Esophagus squamous epithelium (tissue), 5 donors: ENCODE data around the gene MPP7. TPM values are rescaled to one million over a fixed set of nuclear protein-coding genes. Genes with fewer than 3 reads are reported as not detected.
A peak's percentile ranks its signal among the peaks of the same experiment; 100 is the strongest.

Experiments
- DNase-seq: peaks from one replicate; lab custom pipeline; 2025; lab: John Stamatoyannopoulos, UW
- H3K27ac ChIP-seq, 4 donors: fragments of 200-600 bp; sonication (generic); one replicate each; pipeline ENCODE4 v1.5.1; 2016 to 2019; ENCODE audit warnings: mild to moderate bottlenecking in 1 of 4
- H3K27me3 ChIP-seq, 4 donors: fragments of 200-600 bp; sonication (generic); 1 replicate in 3 of 4; 2 replicates in 1 of 4; pipeline versions ENCODE4 v1.5.1 to v1.6.0; 2017 to 2021; ENCODE audit warnings: antibody characterized with exemption in 1 of 4
- H3K36me3 ChIP-seq, 3 donors: fragments of 200-600 bp; sonication (generic); one replicate each; pipeline ENCODE4 v1.5.1; 2016 to 2019
- H3K4me1 ChIP-seq, 3 donors: fragments of 200-600 bp; sonication (generic); one replicate each; pipeline ENCODE4 v1.5.1; 2017 to 2019
- H3K4me3 ChIP-seq, 4 donors: fragments of 200-600 bp; sonication (generic); 1 replicate in 3 of 4; 2 replicates in 1 of 4; pipeline ENCODE4 v1.5.1; 2016 to 2019; ENCODE audit warnings: mild to moderate bottlenecking in 2 of 4, moderate library complexity in 1 of 4
- H3K9me3 ChIP-seq, 3 donors: fragments of 200-600 bp; sonication (generic); one replicate each; pipeline ENCODE4 v1.5.1; 2016 to 2019
- CTCF ChIP-seq, 6 experiments: fragments of 450-650 bp in 4 of 6; fragments of 200-600 bp in 2 of 6; sonication (generic) in 2 of 6; IDR thresholded peaks; one replicate each; pipeline ENCODE4 v1.5.1; 2016 to 2019; ENCODE audit warnings: antibody characterized with exemption in 6 of 6, mild to moderate bottlenecking in 4 of 6, moderate library complexity in 4 of 6
- POLR2A ChIP-seq, 4 donors: fragments of 450-650 bp; IDR thresholded peaks; one replicate each; pipeline ENCODE4 v1.6.1; 2017; ENCODE audit warnings: antibody characterized with exemption in 4 of 4, mild to moderate bottlenecking in 4 of 4, moderate library complexity in 3 of 4
- WGBS, 2 donors: methylation state at CpG; one replicate each; pipeline ENCODE4 v1.1.5; 2018; 5-methylcytosine and 5-hydroxymethylcytosine counted together
- intact Hi-C: fragments of 100-400 bp; cut with DNase I; formaldehyde crosslinking; loops from one replicate; pipeline ENCODE4 v1.15.0; 2022
- total RNA-seq, 4 donors: library from RNA; depleted of rRNA; stranded (reverse); fragments of >200 nt; gene quantifications; one replicate each; pipeline ENCODE4 v1.1.0, GENCODE V29; 2016
- donor health status: DM: yes; HTN: yes; CAD: no.

MPP7 gene
- total RNA-seq, 4 donors from 2014 or later, result 34.3 to 43.3 (median 37.0) TPM

- WGBS, 2 donors, result 51 to 57% methylated on average over 3 of the region's 3 CpGs
- Histone ChIP-seq H3K27ac (no peak overlapping the region), H3K27me3 (peaks cover 0 to 9% (median 0%) of the 10 kb centered on the region in 4 donors), H3K4me1 (no peaks in the 10 kb centered on the region), H3K36me3 (no peaks in the 10 kb centered on the region), H3K9me3 (no peaks in the 10 kb centered on the region), H3K4me3 (no peak overlapping the region)
- TF ChIP-seq POLR2A (IDR thresholded peaks at IDR 0.05) (no peak), CTCF (IDR thresholded peaks at IDR 0.05) (no peak)
- intact Hi-C loops, result no loop called here
- DNase-seq, result no peak
These were observed 8.2 kb upstream of the MPP7 start for GRCh38 chr10:28311104-28311503.

- no peak overlapping the region for H3K4me3 ChIP-seq
- no peak for DNase-seq
- H3K27me3 ChIP-seq, result peaks cover 0 to 22% (median 0%) of the 10 kb centered on the region in 4 donors
- H3K9me3 ChIP-seq, result no peaks in the 10 kb centered on the region
- peaks cover 0 to 11% (median 4%) of the 10 kb centered on the region in 3 donors for H3K4me1 ChIP-seq
- H3K36me3 ChIP-seq, result no peaks in the 10 kb centered on the region
- 64 to 71% methylated on average over 4 of the region's 4 CpGs for WGBS, 2 donors
- intact Hi-C loops, result loop anchor here (10.0 kb wide), 2 partner anchors 52 to 78 kb away; no protein-coding TSS in a partner anchor
- TF ChIP-seq CTCF (IDR thresholded peaks at IDR 0.05) (no peak), POLR2A (IDR thresholded peaks at IDR 0.05) (no peak)
- no peak overlapping the region for H3K27ac ChIP-seq
These were observed 4.4 kb upstream of the MPP7 start for GRCh38 chr10:28307267-28307666.

GRCh38 chr10:28305553-28305952 is 2.7 kb upstream of the MPP7 start:
- H3K9me3 ChIP-seq, result no peaks in the 10 kb centered on the region
- intact Hi-C loops, result loop anchor here (10.0 kb wide), 2 partner anchors 51 to 79 kb away; no protein-coding TSS in a partner anchor
- TF ChIP-seq POLR2A (IDR thresholded peaks at IDR 0.05) (no peak), CTCF (IDR thresholded peaks at IDR 0.05) (no peak)
- H3K27me3 ChIP-seq, result peaks cover 0 to 22% (median 0%) of the 10 kb centered on the region in 4 donors
- H3K36me3 ChIP-seq, result no peaks in the 10 kb centered on the region
- DNase-seq, result no peak
- WGBS, 2 donors, result 82 to 86% methylated on average over 2 of the region's 2 CpGs
- H3K27ac ChIP-seq, result no peak overlapping the region
- H3K4me1 ChIP-seq, result peaks cover 0 to 27% (median 4%) of the 10 kb centered on the region in 3 donors
- H3K4me3 ChIP-seq, result no peak overlapping the region

- H3K4me1 ChIP-seq, result peaks cover 0 to 38% (median 4%) of the 10 kb centered on the region in 3 donors
- intact Hi-C loops, result loop anchor here (10.0 kb wide), 2 partner anchors 49 to 81 kb away; no protein-coding TSS in a partner anchor
- no peak overlapping the region for H3K27ac ChIP-seq
- 49 to 51% methylated on average over 3 of the region's 3 CpGs for WGBS, 2 donors
- no peak for DNase-seq
- TF ChIP-seq CTCF (IDR thresholded peaks at IDR 0.05), result no peak
- no peak for TF ChIP-seq POLR2A (IDR thresholded peaks at IDR 0.05)
- H3K36me3 ChIP-seq, result no peaks in the 10 kb centered on the region
- peak overlapping the region in 1 of 4 donors; percentile 98 for H3K4me3 ChIP-seq
- H3K9me3 ChIP-seq, result no peaks in the 10 kb centered on the region
- H3K27me3 ChIP-seq, result peaks cover 0 to 22% (median 0%) of the 10 kb centered on the region in 4 donors
These were observed 1.2 kb upstream of the MPP7 start for GRCh38 chr10:28304032-28304571.

GRCh38 chr10:28302012-28302637 is 739 bp downstream of the MPP7 start:
- DNase-seq, result no peak
- H3K4me3 ChIP-seq, result peak overlapping the region; percentile 63 to 98 (median 88)
- peaks cover 0 to 16% (median 0%) of the 10 kb centered on the region in 4 donors for H3K27me3 ChIP-seq
- intact Hi-C loops, result loop anchor here (10.0 kb wide), 2 partner anchors 47 to 83 kb away; no protein-coding TSS in a partner anchor
- H3K36me3 ChIP-seq, result no peaks in the 10 kb centered on the region
- no peak for TF ChIP-seq CTCF (IDR thresholded peaks at IDR 0.05)
- TF ChIP-seq POLR2A (IDR thresholded peaks at IDR 0.05), result no peak
- WGBS, 2 donors, result 2 to 3% methylated on average over 14 to 18 of the region's 25 CpGs
- H3K4me1 ChIP-seq, result peaks cover 0 to 43% (median 4%) of the 10 kb centered on the region in 3 donors
- peak overlapping the region; percentile 88 to 99 (median 94) for H3K27ac ChIP-seq
- H3K9me3 ChIP-seq, result no peaks in the 10 kb centered on the region
